ENCODE results near the gene NFIB. TPM values are rescaled to one million over a fixed set of nuclear protein-coding genes. Genes with fewer than 3 reads are reported as not detected.

The NFIB gene
- total RNA-seq, result not detected

DNA sequence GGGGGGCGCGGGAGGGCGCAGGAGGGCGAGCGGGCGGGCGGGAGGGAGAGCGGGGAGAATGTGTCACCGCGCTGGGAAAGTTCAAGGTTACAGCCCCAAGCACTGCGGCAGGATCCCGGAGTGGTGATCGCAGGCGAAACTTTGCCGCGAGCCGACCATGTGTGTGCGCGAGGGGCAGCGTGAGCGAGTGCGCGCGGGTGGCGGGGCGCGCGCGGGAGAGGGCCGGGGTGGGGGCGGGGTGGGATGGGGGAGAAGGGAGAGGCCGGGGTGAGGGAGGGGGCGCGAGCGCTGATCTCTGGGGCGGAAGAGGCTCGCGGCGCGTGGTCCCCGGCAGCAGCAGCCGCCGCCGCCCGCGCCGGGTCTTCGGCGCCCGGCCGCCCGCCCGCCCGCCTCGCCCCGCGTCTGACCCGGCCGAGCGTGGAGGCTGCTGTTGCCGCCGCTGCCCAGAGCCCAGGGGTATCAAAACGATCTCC lies at the start of gene NFIB:
TSS of gene NFIB (minus strand) at position 191 of the 473 bp plus-strand sequence. CDS start 630 bp downstream, outside the sequence.
- CTCF ChIA-PET, result no interaction called here
- H3K4me3 Mint-ChIP-seq, result peak within 1 kb of the TSS; percentile 62
- no peaks in the 10 kb centered on the region for H3K9me3 Mint-ChIP-seq (ENCODE audit: low read depth)

DNA sequence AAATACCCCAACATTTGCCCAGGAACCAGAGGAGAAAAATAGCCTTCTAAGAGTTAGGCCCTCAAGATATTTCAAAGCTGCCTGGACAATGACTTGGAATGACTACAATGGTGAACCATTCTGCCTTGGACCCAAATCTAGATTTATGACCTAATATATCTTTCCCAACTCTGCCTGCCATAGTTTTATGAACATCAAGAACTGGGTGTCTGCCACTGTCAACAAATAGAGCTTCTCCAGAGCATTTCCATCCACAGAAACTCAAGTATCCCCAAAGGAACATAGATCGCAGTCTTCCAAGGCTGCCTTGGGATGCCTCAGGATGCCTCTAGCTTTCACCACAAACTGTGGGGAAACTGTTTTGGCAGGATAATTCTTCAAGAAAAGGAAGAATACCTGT lies 48.2 kb upstream of the NFIB start:
- peaks cover 9% of the 10 kb centered on the region for H3K27me3 Mint-ChIP-seq
- ChIA-PET CTCF (interaction anchor here (1.5 kb wide), 1 partner anchor 9 kb away, joined by 5 read pairs; no protein-coding TSS in a partner anchor), POLR2A (no interaction called here)
- intact Hi-C loops (cut with DNase I, micrococcal nuclease), result no loop called here
- no peaks in the 10 kb centered on the region for H3K4me1 Mint-ChIP-seq
- no peak for ATAC-seq
- no peak overlapping the region for H3K4me3 Mint-ChIP-seq
- no peak for DNase-seq
- no peak overlapping the region for H3K27ac Mint-ChIP-seq
- H3K9me3 Mint-ChIP-seq (ENCODE audit: low read depth), result peaks cover under 1% of the 10 kb centered on the region
- H3K36me3 Mint-ChIP-seq (ENCODE audit: low read depth), result no peaks in the 10 kb centered on the region

More for the DNA sequence above, at the start of gene NFIB:
- no peaks in the 10 kb centered on the region for H3K36me3 Mint-ChIP-seq (ENCODE audit: low read depth)
- POLR2A ChIA-PET, result no interaction called here
- peaks cover 18% of the 10 kb centered on the region for H3K4me1 Mint-ChIP-seq
- DNase-seq (peak; percentile 39), ATAC-seq (peak; percentile 17)
- H3K27me3 Mint-ChIP-seq, result peaks cover 57% of the 10 kb centered on the region
- intact Hi-C loops (cut with DNase I, micrococcal nuclease), result loop anchor here (1.0 to 2.0 kb wide), 3 partner anchors 8 to 35 kb away; no protein-coding TSS in a partner anchor
- H3K27ac Mint-ChIP-seq, result peak within 1 kb of the TSS; percentile 42

DNA sequence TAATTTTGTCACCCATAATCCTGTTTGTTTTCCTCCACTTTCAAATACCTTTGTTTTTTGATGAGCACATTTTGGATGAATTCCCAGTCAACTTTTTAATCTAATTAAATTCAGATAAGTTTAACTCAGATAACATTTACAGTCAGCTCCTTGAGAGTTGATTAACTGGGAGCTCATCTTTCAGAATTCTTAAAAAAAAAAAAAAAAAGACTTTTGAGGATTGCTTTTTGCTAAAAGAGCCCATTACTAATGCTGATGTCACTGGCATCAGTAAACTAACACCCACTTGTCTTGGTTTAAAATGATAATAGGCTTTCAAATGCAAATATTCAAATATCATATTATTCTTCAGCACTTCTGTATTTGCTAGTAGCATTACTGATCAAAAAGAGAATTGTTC lies 47.1 kb upstream of the NFIB start:
- ChIA-PET CTCF (no interaction called here), POLR2A (no interaction called here)
- no peaks in the 10 kb centered on the region for H3K4me1 Mint-ChIP-seq
- H3K27me3 Mint-ChIP-seq, result peaks cover 9% of the 10 kb centered on the region
- ATAC-seq (no peak), DNase-seq (no peak)
- no peaks in the 10 kb centered on the region for H3K36me3 Mint-ChIP-seq (ENCODE audit: low read depth)
- H3K4me3 Mint-ChIP-seq, result no peak overlapping the region
- H3K27ac Mint-ChIP-seq, result no peak overlapping the region
- intact Hi-C loops (cut with DNase I, micrococcal nuclease), result no loop called here
- H3K9me3 Mint-ChIP-seq (ENCODE audit: low read depth), result no peaks in the 10 kb centered on the region

DNA sequence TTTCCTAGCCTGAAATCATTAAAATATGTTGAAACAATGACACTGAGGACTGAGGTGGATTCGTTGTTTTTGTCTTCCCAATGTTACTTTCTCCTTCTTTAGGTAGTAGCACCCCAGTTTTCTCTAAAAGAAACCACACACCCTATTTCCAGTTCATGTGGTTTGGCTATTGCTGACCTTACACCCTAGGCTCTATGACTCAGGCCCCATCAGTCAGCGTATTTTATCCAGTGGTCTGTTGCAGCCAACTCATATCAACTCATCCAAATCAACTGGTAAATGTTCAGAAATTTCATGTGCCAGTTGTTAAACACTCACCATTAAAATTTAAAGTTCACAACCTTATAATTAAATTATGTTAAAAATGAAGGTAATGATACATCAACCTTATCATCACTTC lies 44.6 kb upstream of the NFIB start:
- ATAC-seq (no peak), DNase-seq (no peak)
- Mint-ChIP-seq H3K9me3 (ENCODE audit: low read depth) (no peaks in the 10 kb centered on the region), H3K27me3 (peaks cover 16% of the 10 kb centered on the region), H3K4me3 (no peak overlapping the region), H3K36me3 (ENCODE audit: low read depth) (no peaks in the 10 kb centered on the region), H3K4me1 (no peaks in the 10 kb centered on the region), H3K27ac (no peak overlapping the region)
- ChIA-PET CTCF (no interaction called here), POLR2A (no interaction called here)
- intact Hi-C loops (cut with DNase I, micrococcal nuclease), result no loop called here

DNA sequence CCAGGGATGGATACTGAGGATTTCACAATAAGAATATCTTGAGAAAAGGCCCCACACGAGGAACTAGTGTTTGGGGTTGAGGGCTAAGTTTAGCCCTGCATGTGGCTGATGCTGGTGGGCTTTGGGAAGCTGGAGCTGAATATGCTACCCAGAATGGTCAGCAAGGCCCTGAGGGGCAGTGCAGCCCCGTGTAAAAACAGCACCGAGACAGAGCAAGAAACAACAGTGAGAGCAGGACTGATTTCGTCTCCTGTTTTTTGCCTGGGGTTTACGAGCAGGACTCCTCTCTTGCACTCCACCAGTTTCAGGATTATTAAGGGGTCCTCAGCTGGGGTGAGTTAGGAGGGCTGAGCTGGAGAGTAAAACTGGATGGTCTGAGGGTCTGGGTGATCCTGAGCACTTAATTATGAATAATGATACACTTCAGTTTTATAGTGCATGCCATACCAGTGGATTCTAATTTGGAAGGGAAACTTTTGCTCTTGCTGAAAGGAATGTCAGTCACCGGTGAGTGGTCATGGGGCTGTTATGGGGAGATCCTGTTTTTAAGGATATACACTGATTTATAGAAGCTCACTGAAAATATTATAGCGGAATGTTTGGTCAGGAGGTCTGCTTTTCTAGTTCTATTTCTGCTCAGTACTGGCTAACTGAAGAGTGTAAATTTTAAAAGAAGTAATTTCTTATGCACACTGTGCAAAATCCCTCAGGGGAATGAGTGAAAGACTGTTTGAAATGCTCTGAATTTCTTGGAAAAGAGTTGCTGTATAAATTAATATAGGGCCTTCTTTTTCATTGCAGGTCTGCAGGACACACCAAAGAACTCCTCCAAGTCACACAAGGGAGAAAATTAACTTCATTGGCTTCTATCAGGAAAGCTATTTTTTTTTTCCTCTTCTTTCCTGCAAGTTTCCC lies 42.7 kb upstream of the NFIB start:
- Mint-ChIP-seq H3K4me3 (no peak overlapping the region), H3K27me3 (peaks cover 28% of the 10 kb centered on the region), H3K4me1 (no peaks in the 10 kb centered on the region), H3K36me3 (ENCODE audit: low read depth) (no peaks in the 10 kb centered on the region), H3K27ac (no peak overlapping the region), H3K9me3 (ENCODE audit: low read depth) (no peaks in the 10 kb centered on the region)
- ATAC-seq, result no peak
- intact Hi-C loops (cut with DNase I, micrococcal nuclease), result no loop called here
- POLR2A ChIA-PET, result no interaction called here
- DNase-seq, result no peak
- CTCF ChIA-PET, result interaction anchor here (1.0 kb wide), 1 partner anchor 305 kb away, joined by 3 read pairs; no protein-coding TSS in a partner anchor

DNA sequence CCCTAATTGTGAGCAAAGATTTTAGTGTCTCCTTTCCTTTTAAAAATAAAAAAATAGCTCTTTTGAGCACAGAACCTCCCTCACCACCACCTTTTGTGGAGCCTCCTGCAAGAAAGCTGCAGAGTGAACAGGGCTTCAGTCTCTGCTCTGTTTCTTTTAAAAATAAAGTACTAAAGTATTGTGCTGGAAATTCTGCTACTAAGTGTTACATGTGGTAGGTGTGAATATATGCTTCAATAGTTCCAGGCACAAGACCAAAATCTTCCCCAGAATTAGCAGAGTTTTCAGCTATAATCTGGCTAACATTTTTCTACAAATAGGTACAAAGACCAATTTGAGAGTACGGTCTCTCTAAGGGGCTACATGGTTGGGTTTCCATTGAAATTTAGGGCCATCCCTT lies 40.3 kb upstream of the NFIB start:
- DNase-seq (no peak), ATAC-seq (no peak)
- Mint-ChIP-seq H3K27ac (no peak overlapping the region), H3K27me3 (peaks cover 51% of the 10 kb centered on the region), H3K4me3 (no peak overlapping the region), H3K4me1 (peaks cover under 1% of the 10 kb centered on the region), H3K9me3 (ENCODE audit: low read depth) (no peaks in the 10 kb centered on the region), H3K36me3 (ENCODE audit: low read depth) (no peaks in the 10 kb centered on the region)
- ChIA-PET CTCF (interaction anchor here (0.6 to 2.6 kb wide), 9 partner anchors 8 to 928 kb away, joined by 3 to 20 read pairs (median 3); no protein-coding TSS in a partner anchor), POLR2A (no interaction called here)
- intact Hi-C loops (cut with DNase I, micrococcal nuclease), result loop anchor here in 1 of 2 experiments (5.0 kb wide), 2 partner anchors 907 to 1322 kb away; no protein-coding TSS in a partner anchor

DNA sequence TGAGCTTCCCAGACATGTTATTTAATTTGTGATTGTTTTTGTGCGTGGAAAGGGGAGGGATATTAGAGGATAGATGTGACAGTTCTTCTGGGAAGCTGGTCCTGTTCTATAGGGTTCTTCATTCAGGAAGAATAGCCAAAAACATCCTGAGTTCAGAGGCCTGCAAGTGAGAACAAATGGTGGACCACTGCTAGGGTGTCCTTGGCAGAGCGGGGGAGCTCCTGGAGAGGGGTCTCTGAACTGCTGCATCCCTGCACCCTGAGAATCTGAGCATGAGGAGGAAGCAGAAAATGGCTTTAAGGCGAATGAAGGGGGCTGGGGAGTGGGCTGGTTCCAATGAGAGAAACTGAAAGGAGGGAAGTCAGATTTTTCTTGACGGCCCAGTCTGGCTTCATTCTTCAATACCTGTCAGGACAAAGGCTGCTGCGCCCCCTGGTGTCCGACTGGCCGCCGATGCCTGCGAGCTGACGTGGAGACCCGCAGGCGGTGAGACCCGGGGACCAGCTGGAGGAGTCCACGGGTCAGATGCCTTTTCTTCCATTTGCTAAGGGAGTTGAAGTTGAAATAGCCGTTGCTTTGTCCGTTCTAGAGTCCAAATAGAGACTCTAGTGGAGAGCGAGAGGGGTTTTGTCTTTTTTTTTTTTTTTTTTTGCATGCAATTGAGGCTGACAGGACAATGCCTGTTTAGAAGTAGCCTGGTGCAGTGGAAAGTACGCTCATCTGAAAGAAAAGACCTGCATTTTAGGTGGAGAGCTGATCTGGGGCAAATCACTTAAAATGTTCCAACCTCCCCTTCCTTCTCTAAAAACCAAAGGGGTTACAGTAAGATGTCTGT lies 39.5 kb upstream of the NFIB start:
- POLR2A ChIA-PET, result no interaction called here
- Mint-ChIP-seq H3K4me3 (no peak overlapping the region), H3K4me1 (peaks cover 6% of the 10 kb centered on the region), H3K9me3 (ENCODE audit: low read depth) (no peaks in the 10 kb centered on the region), H3K27me3 (peaks cover 55% of the 10 kb centered on the region), H3K36me3 (ENCODE audit: low read depth) (no peaks in the 10 kb centered on the region), H3K27ac (no peak overlapping the region)
- CTCF ChIA-PET, result interaction anchor here (0.6 to 2.6 kb wide), 16 partner anchors 8 to 1083 kb away, joined by 3 to 20 read pairs (median 3); no protein-coding TSS in a partner anchor
- ATAC-seq, result peak; percentile 33
- intact Hi-C loops (cut with DNase I, micrococcal nuclease), result loop anchor here (1.0 to 5.0 kb wide), 5 partner anchors 415 to 1321 kb away; no protein-coding TSS in a partner anchor
- peak; percentile 90 for DNase-seq

DNA sequence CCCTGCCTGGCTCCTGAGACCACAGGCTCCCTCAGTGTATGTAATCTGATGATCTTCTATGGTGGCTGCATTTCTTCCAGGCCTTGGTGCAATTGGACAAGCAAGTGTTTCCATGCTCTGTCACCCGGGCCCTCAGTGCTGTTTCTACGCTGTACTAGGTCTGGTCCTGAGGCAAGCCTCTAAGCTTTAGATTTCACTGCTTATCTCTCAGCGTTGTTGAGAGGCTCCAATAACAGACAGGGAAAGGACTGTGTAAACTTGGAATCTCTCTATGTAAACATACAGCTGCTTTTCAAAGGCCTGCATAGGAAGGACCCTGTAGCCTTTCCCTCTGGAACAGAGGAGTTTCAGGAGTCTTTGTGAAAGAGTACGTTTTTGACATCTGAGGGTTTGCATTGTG lies 38.6 kb upstream of the NFIB start:
- intact Hi-C loops (cut with DNase I, micrococcal nuclease), result loop anchor here in 1 of 2 experiments (2.0 to 5.0 kb wide), 3 partner anchors 905 to 1320 kb away; no protein-coding TSS in a partner anchor
- H3K4me1 Mint-ChIP-seq, result peaks cover 7% of the 10 kb centered on the region
- H3K27me3 Mint-ChIP-seq, result peaks cover 62% of the 10 kb centered on the region
- H3K36me3 Mint-ChIP-seq (ENCODE audit: low read depth), result no peaks in the 10 kb centered on the region
- no peak overlapping the region for H3K4me3 Mint-ChIP-seq
- no peak overlapping the region for H3K27ac Mint-ChIP-seq
- ATAC-seq (no peak), DNase-seq (no peak)
- ChIA-PET POLR2A (no interaction called here), CTCF (interaction anchor here (0.6 to 2.6 kb wide), 4 partner anchors 10 to 925 kb away, joined by 3 to 20 read pairs (median 4); no protein-coding TSS in a partner anchor)
- H3K9me3 Mint-ChIP-seq (ENCODE audit: low read depth), result no peaks in the 10 kb centered on the region

DNA sequence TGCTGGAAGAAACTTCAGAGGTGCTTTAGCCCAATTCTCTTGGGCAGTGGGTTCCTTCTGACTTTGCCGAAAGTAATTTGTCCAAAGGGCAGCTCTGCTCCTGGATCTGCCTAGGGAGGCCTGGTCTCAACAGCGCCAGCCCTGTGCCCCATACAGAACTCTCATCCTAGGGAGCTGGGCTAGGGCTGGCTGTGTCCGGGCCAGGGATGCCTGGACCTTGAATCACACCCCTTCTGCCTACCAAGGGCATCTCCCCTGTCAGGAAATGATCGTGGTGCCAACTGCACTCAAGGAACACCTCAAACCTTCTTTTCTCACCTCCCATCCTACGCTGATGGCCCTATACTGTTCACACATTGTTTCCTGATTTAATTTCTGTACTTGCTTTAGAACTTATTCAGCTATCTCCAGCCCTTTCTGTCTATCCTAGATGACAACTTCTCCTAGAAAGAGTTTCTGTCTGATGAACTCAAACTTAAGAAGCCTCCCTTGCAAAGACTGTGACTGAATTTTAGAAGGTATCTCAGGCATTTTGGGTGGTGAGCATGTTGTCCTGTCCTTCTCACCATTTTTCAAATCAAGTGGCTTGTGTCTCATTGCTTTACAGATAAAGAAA lies 37.4 kb upstream of the NFIB start:
- Mint-ChIP-seq H3K9me3 (ENCODE audit: low read depth) (no peaks in the 10 kb centered on the region), H3K27me3 (peaks cover 69% of the 10 kb centered on the region), H3K27ac (no peak overlapping the region), H3K36me3 (ENCODE audit: low read depth) (no peaks in the 10 kb centered on the region), H3K4me3 (no peak overlapping the region), H3K4me1 (peaks cover 7% of the 10 kb centered on the region)
- ATAC-seq, result no peak
- CTCF ChIA-PET, result interaction anchor here (1.4 kb wide), 1 partner anchor 923 kb away, joined by 4 read pairs; no protein-coding TSS in a partner anchor
- intact Hi-C loops (cut with DNase I, micrococcal nuclease), result loop anchor here in 1 of 2 experiments (5.0 kb wide), 2 partner anchors 904 to 1319 kb away; no protein-coding TSS in a partner anchor
- DNase-seq, result no peak
- POLR2A ChIA-PET, result no interaction called here

DNA sequence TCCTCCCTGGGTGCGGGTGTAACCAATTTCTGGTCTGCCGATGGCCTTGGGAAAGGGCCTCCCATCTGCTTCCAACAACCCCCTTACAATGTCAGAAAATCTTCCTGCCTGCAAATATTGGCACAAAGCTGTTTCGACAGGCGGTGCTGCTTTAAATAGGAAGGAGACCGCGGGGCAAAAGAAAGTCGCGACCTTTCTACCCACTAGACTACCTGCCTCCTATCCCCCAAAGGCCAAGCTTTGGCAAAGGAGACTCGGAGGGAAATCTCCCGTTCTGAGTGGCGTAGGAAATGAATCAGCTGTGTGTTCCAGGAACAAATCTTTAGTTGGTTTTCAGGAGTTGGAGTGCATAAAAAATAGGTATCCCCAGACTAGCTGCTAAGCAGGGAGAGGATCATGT lies 36.8 kb upstream of the NFIB start:
- H3K4me3 Mint-ChIP-seq, result no peak overlapping the region
- CTCF ChIA-PET, result interaction anchor here (1.4 kb wide), 1 partner anchor 923 kb away, joined by 4 read pairs; no protein-coding TSS in a partner anchor
- no peaks in the 10 kb centered on the region for H3K9me3 Mint-ChIP-seq (ENCODE audit: low read depth)
- H3K27ac Mint-ChIP-seq, result no peak overlapping the region
- POLR2A ChIA-PET, result no interaction called here
- H3K36me3 Mint-ChIP-seq (ENCODE audit: low read depth), result no peaks in the 10 kb centered on the region
- ATAC-seq (no peak), DNase-seq (no peak)
- intact Hi-C loops (cut with DNase I, micrococcal nuclease), result loop anchor here in 1 of 2 experiments (5.0 kb wide), 2 partner anchors 903 to 1318 kb away; no protein-coding TSS in a partner anchor
- H3K4me1 Mint-ChIP-seq, result peaks cover 7% of the 10 kb centered on the region
- H3K27me3 Mint-ChIP-seq, result peaks cover 72% of the 10 kb centered on the region

Measured in activated CD4-positive, alpha-beta T cell treated with anti-CD3 and anti-CD28 coated beads for 36 hours (primary cell).